Measurements from ENCODE around the gene NR6A1. TPM values are rescaled to one million over a fixed set of nuclear protein-coding genes. Genes with fewer than 3 reads are reported as not detected.

The NR6A1 gene
- total RNA-seq, 1 experiment from 2014 or later = 6.7 TPM

GRCh38 chr9:124706685-124707084 is 64.4 kb downstream of the NR6A1 start:
- no peak overlapping the region for H3K27ac Mint-ChIP-seq (ENCODE audit: unreplicated experiment)
- H3K9me3 Mint-ChIP-seq (ENCODE audit: low read depth, unreplicated experiment) = no peaks in the 10 kb centered on the region
- intact Hi-C loops (cut with micrococcal nuclease; ENCODE audit: unreplicated experiment) = no loop called here
- H3K27me3 Mint-ChIP-seq (ENCODE audit: unreplicated experiment) = no peaks in the 10 kb centered on the region
- no peak for DNase-seq
- TF ChIP-seq CTCF (IDR thresholded peaks at IDR 0.05; ENCODE audit: unreplicated experiment) = no peak
- peaks cover 22% of the 10 kb centered on the region for H3K36me3 Mint-ChIP-seq (ENCODE audit: insufficient read depth, unreplicated experiment)
- BruUV-seq (replicated peaks) = no TSS peak
- no peak overlapping the region for H3K4me3 Mint-ChIP-seq (ENCODE audit: low read depth, unreplicated experiment)
- CTCF ChIA-PET = no interaction called here
- peaks cover 37% of the 10 kb centered on the region for H3K4me1 Mint-ChIP-seq (ENCODE audit: low read depth, unreplicated experiment)

GRCh38 chr9:124699575-124699974 is 71.5 kb downstream of the NR6A1 start:
- Mint-ChIP-seq H3K4me3 (ENCODE audit: low read depth, unreplicated experiment) (no peak overlapping the region), H3K27ac (ENCODE audit: unreplicated experiment) (no peak overlapping the region), H3K9me3 (ENCODE audit: low read depth, unreplicated experiment) (no peaks in the 10 kb centered on the region), H3K27me3 (ENCODE audit: unreplicated experiment) (no peaks in the 10 kb centered on the region), H3K36me3 (ENCODE audit: insufficient read depth, unreplicated experiment) (peaks cover 6% of the 10 kb centered on the region), H3K4me1 (ENCODE audit: low read depth, unreplicated experiment) (peaks cover 23% of the 10 kb centered on the region)
- intact Hi-C loops (cut with micrococcal nuclease; ENCODE audit: unreplicated experiment) = no loop called here
- DNase-seq = no peak
- CTCF ChIA-PET = interaction anchor here (0.5 kb wide), 1 partner anchor 13 kb away, joined by 6 read pairs; no protein-coding TSS in a partner anchor
- TF ChIP-seq CTCF (IDR thresholded peaks at IDR 0.05; ENCODE audit: unreplicated experiment) = no peak
- BruUV-seq (replicated peaks) = no TSS peak

- DNase-seq = no peak
Measured at GRCh38 chr9:124698265-124698664, 72.8 kb downstream of the NR6A1 start.

GRCh38 chr9:124697326-124698200 is 73.5 kb downstream of the NR6A1 start:
- H3K9me3 Mint-ChIP-seq (ENCODE audit: low read depth, unreplicated experiment) = no peaks in the 10 kb centered on the region
- no peak for DNase-seq
- H3K27me3 Mint-ChIP-seq (ENCODE audit: unreplicated experiment) = no peaks in the 10 kb centered on the region
- BruUV-seq (replicated peaks) = no TSS peak
- CTCF ChIA-PET = interaction anchor here (0.7 kb wide), 1 partner anchor 73 kb away, joined by 3 read pairs; the partner anchor contains the start of gene NR6A1
- peaks cover 2% of the 10 kb centered on the region for H3K36me3 Mint-ChIP-seq (ENCODE audit: insufficient read depth, unreplicated experiment)
- peak overlapping the region; percentile 34 for H3K27ac Mint-ChIP-seq (ENCODE audit: unreplicated experiment)
- no peak overlapping the region for H3K4me3 Mint-ChIP-seq (ENCODE audit: low read depth, unreplicated experiment)
- TF ChIP-seq CTCF (IDR thresholded peaks at IDR 0.05; ENCODE audit: unreplicated experiment) = no peak
- intact Hi-C loops (cut with micrococcal nuclease; ENCODE audit: unreplicated experiment) = no loop called here
- peaks cover 23% of the 10 kb centered on the region for H3K4me1 Mint-ChIP-seq (ENCODE audit: low read depth, unreplicated experiment)

More at GRCh38 chr9:124698265-124698664, 72.8 kb downstream of the NR6A1 start:
- intact Hi-C loops (cut with micrococcal nuclease; ENCODE audit: unreplicated experiment) = no loop called here
- Mint-ChIP-seq H3K27me3 (ENCODE audit: unreplicated experiment) (no peaks in the 10 kb centered on the region), H3K4me1 (ENCODE audit: low read depth, unreplicated experiment) (peaks cover 23% of the 10 kb centered on the region), H3K36me3 (ENCODE audit: insufficient read depth, unreplicated experiment) (peaks cover 6% of the 10 kb centered on the region), H3K4me3 (ENCODE audit: low read depth, unreplicated experiment) (no peak overlapping the region), H3K9me3 (ENCODE audit: low read depth, unreplicated experiment) (no peaks in the 10 kb centered on the region), H3K27ac (ENCODE audit: unreplicated experiment) (no peak overlapping the region)
- CTCF ChIA-PET = no interaction called here
- no peak for TF ChIP-seq CTCF (IDR thresholded peaks at IDR 0.05; ENCODE audit: unreplicated experiment)
- no TSS peak for BruUV-seq (replicated peaks)

Data from Calu3 (cell line).